Bone marrow (tissue), 2 donors: ENCODE measurements around the gene C5AR2.
"Not testable (repeated sequence)": the region's sequence is repeated elsewhere in the genome, so short reads cannot be mapped to it uniquely, and the experiment has no call there.

Source experiments
- DNase-seq, 2 donors: peaks; one replicate each; lab custom pipeline; 2025; lab: John Stamatoyannopoulos, UW

Gene C5AR2

DNA sequence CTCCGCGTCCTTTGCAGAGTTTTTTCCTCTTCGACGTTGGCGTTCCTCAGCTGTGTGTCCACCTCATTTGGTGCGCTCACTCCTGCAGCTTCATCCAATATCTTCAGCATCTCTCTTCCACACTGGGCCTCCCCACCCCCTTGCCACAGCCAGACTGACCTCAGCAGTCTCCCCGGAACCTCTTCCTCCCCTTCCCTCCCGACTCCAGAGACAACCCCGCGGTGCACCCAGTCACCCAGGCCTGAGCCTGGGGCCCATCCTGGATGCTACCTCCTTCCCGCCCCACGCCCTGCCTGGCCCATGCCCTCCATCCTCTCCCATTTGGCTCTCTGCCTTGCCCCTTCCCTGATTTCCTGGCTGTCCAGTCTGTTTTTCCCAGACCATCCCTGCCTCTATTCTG lies 8.1 kb upstream of the C5AR2 start:
- no peak for DNase-seq

DNA sequence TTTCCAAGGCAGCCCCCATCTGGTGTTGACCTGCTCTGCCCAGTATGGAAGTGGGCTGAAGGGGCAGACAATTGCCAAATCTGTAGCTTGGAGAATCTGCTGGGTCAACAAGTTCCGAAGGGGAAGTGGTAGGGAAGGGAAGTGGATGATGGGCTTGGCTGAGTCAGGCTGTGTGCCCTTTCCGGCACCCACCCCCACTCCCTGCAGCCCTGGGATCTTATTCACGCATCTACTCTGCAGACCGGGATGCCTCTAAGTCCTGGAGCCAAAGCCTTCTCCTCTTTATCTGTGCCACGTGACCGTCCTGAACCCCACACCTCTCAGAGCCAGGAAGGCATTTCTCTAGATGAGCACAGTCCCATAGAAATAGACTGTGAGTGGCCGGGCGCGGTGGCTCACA lies 7.5 kb upstream of the C5AR2 start:
- DNase-seq, result peak; percentile 37 to 44

DNA sequence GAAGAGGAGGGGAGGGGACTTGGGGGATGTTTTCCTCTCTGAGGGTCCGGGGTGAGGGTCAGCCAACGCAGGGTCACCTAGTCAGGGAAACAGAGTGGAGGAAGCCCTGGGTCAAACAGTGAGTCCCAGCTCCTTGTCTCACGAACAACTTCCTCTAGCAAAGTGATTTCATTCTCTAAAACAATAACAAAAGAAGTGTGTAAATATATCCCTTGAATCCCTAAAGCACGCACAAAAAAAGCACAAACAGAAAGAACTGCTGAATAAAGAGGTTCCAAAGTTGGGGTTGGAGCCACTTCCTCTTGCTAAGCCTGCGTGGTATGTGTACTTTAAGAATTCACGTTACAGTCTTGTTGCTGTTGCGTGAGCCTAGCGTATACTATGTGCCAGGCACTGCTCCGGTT lies 1.5 kb upstream of the C5AR2 start:
- DNase-seq, result no peak

DNA sequence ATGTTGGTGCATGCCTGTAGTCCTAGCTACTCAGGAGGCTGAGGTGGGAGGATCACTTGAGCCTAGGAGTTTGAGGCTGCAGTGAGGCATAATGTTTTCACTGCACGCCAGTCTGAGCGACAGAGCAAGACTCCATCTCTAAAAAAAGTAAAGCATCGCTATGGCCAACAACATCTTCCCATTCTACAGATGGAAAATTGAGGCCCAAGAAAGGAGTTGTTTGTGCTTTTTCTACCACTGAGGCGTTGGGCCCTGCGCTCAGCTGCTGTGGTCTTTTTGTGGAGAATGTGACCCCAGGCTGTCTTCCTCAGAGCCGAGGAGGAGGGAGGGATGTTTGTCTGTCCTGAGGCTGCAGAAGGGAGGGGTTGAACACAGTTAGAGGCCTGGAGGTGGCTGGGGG lies 485 bp upstream of the C5AR2 start:
- DNase-seq, result no peak

DNA sequence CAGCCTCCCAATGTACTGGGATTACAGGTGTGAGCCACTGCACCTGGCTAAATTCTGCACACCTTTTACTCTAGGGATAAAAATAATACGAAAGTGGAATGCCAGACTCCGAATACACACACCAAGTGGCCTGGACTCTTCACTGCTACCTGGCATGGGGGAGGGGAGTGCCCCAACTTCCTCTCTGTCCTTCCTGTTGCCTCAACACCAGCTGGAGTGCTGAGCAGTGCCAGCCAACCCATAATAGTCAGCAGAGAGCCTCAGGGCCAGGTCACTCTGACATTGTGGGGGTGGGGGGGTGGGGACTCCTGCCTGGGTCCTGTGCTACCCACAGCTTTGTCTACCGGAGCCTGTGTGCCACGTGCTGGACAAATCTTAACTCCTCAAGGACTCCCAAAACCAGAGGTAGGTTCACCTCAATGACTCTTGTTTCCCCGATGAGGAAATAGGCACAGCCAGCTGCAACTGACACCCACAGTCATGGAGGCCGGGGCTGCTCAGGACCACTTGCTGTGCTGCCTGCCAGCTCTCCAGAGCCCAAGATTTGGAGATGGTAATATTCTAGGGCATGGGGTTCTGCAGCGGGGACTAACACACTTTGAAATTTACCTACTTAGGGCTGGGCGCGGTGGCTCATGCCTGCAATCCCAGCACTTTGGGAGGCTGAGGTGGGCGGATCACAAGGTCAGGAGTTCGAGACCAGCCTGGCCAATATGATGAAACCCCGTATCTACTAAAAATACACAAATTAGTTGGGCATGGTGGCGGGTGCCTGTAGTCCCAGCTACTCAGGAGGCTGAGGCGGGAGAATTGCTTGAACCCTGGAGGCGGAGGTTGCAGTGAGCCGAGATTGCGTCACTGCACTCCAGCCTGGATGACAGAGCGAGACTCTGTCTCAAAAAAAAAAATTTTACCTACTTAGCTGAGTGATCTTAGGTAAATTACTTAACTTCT lies 5.1 kb downstream of the C5AR2 start:
- peak in 1 of 2 donors; percentile 25 for DNase-seq

DNA sequence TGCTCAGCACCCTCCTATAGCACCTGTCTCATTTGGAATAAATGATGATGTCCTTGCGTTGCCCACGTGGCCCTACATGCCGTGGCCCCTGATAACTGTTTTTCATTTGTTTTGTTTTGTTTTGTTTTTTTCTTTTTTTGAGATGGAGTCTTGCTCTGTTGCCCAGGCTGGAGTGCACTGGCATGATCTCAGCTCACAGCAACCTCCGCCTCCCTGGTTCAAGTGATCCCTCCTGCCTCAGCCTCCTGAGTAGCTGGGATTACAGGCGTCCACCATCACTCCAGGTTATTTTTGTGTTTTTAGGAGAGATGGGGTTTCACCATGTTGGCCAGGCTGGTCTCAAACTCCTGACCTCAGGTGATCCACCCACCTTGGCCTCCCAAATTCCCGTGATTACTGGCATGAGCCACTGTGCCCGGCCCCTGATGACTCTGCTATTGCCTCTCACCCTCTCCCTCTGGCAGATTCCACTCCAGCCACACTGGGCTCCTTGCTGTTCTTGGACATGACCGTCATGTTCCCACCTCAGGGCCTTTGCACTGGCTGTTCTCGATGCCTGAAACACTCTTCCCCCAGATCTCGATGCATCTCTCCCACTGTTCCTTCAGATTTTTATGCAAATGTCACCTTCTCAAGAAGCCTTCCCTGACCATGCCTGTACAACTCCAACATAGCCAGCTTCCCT lies 7.4 kb downstream of the C5AR2 start:
- no peak for DNase-seq

DNA sequence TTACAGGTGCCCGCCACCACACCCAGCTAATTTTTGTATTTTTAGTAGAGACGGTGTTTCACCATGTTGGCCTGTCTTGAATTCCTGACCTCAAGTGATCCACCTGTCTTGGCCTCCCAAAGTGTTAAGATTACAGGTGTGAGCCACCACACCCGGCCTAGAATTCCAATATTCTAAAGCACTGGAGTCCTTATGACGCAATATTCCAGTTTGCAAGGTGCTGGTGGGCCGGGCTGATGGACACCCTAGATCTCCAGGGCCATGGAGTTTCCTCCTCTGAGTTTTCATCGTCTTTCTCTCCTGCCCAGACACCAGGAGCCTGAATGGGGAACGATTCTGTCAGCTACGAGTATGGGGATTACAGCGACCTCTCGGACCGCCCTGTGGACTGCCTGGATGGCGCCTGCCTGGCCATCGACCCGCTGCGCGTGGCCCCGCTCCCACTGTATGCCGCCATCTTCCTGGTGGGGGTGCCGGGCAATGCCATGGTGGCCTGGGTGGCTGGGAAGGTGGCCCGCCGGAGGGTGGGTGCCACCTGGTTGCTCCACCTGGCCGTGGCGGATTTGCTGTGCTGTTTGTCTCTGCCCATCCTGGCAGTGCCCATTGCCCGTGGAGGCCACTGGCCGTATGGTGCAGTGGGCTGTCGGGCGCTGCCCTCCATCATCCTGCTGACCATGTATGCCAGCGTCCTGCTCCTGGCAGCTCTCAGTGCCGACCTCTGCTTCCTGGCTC lies 8.7 kb downstream of the C5AR2 start:
- no peak for DNase-seq

DNA sequence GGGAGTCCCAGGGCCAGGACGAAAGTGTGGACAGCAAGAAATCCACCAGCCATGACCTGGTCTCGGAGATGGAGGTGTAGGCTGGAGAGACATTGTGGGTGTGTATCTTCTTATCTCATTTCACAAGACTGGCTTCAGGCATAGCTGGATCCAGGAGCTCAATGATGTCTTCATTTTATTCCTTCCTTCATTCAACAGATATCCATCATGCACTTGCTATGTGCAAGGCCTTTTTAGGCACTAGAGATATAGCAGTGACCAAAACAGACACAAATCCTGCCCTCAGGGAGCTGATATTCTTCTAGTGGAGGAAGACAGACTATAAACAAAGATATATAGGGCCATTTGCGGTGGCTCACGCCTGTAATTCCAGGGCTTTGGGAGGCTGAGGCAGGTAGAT lies 9.8 kb downstream of the C5AR2 start:
- no peak for DNase-seq

DNA sequence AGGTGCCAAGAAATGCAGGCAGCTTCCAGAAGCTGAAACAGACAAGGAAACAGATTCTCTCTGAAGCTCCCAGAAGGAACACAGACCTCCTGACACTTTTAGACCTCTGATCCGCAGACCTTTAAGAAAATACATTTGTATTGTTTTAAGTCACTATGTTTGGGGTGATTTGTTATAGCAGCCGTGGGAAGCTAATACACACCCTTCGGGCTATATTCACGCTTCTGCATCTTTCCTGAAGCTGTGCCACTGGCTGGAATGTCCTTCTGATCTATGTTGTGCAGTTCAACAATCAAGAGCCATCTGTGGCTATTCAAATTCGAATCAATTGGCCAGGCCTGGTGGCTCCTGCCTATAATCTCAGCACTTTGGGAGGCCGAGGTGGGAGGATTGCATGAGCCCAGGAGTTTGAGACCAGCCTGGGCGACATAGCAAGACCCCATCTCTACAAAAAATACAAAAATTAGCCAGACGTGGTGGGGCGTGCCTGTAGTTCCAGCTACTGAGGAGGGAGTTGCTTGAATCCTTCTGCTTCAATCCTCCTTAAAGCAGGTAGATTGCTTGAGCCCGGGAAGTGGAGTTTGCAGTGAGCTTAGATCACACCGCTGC lies 11.3 kb downstream of the C5AR2 start:
- no peak for DNase-seq

DNA sequence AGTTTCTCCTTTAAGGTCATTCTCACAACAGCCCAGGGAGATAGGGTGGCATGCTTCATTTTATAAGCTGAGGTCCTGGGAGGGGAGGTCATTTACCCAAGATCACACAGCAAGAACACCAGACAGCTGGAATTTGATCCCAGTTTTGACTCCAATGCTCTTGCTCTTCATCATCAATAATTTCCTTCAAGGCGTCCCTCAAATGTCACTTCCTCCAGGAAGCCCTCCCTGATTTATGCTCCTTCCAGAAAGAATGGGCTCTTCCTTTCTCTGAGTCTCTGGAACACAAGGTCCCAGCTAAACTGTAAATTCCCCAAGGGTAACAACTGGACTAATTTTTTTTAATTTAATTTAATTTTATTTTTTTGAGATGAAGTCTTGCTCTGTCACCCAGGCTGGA lies 12.4 kb downstream of the C5AR2 start:
- no peak for DNase-seq

DNA sequence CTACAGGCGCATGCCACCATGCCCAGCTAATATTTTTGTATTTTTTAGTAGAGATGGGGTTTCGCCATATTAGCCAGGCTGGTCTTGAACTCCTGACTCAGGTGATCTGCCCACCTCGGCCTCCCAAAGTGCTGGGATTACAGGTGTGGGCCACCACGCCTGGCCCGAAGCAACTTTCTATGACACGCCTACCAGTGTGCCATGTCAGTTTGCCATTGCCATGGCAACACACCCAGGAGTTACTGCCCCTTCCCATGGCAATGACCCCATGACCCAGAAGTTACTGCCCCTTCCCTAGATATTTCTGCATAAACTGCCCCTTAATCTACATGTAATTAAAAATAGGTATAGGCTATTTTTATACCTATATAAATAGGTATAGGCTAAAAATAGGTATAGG lies 14.0 kb downstream of the C5AR2 start:
- DNase-seq, result not testable (repeated sequence)

DNA sequence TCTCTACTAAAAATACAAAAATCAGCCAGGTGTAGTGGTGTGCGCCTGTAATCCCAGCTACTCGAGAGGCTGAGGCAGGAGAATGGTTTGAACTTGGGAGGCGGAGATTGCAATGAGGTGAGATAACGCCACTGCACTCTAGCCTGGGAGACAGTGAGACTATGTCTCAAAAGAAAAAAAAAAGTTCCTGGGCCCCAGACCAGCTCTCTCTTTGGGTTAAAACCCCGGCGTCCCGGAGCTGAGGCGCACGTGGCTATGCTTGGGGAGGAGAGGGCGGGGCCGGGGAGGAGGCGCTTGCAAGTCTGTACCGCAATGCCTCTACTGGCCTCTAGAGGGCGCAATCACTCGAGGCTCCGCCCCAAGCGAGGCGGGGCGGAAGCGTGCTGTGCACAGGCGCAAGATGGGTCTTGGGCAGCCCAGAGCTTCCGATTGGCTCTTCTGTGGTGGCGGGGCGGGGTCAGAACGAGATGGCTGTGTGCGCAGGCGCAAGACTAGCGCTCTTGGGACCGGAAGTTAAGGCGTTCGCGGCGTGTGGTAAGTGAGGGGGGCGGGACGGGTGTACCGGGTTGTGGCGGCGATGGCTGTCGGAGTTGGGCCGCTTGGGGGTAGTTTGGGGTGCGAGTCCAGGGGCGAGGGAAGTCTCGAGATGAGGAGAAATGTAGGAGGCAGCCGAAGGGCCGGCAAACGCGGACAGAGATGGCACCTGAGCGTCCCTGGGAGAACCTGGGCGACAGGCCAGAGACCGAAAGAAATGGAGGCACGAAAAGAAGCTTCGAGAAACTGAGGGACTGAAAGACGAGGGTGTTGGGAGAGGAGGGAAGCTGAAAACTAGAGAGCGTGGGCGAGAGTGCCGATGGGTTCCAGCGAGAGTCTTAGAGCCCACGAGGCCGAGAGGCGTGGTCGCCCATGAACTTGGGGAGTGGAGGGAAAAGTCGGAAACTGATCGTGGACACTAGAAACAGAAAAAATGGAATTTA lies 17.1 kb downstream of the C5AR2 start, which contains the start of gene DHX34:
TSS of gene DHX34 (plus strand) at position 497 of the 977 bp plus-strand sequence. CDS start 3,716 bp downstream, outside the sequence.
- DNase-seq, result peak; percentile 94 to 100

DNA sequence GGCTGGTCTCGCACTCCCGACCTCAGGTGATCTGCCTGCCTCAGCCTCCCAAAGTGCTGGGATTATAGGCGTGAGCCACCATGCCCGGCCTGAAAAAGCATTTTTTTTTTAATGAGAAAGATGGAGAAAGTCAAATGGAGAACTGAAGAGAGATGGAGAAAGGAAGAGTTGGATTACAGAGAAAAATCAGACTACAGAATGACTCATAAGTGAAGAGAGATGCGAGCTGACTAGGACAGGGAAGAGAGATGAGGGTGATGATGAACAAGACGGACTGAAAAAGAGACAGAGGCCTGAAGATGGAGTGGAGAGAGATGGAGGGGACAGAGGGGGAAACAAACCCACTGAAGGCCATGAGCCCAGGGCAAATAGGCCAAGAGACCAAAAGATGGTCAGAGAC lies 18.7 kb downstream of the C5AR2 start:
- no peak for DNase-seq

DNA sequence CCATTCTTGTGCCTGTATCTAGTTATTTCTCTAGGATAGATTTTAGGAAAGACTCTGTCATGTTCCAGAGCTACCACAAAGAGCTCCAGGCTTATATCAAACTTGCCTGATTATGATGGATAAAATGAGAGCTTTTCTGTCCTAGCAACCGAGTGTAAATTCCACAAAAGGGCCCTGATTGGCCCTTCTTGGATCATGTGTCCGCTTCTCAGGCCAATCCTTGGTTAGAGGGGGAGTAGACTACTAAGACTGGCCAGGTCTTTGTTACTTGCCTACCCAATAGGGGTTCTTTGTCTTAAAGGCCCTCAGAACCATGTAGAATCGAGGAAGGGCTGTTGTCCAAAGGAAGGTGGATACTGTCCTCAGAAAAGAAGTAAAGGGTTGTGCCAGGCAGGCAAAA lies 19.6 kb downstream of the C5AR2 start:
- DNase-seq, result no peak

DNA sequence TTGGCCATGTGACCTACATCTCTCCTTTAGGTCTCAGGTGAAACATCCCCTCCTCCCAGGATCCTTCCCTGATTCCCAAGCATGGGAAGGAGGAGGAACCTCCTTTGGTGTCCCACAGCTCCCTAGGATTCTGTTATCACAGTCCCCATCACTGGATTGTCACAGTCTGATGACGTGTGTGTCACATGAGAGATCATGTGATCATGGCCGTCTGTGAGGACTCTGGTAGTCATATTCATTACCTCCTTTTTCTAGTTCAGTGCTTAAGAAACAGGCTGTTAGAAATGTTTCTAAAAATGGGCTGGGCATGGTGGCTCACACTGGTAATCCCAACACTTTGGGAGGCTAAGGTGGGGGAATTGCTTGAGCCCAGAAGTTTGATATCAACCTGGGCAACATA lies 20.1 kb downstream of the C5AR2 start:
- DNase-seq, result no peak

DNA sequence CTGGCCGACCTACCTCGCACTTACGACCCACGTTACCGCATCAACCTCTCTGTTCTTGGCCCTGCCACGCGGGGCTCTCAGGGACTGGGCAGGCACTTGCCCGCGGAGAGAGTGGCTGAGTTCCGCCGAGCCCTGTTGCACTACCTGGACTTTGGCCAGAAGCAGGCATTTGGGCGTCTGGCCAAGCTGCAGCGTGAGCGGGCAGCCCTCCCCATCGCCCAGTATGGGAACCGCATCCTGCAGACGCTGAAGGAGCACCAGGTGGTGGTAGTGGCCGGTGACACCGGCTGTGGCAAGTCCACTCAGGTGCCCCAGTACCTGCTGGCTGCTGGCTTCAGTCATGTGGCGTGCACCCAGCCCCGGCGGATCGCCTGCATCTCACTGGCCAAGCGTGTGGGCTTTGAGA lies 21.3 kb downstream of the C5AR2 start:
- no peak for DNase-seq

DNA sequence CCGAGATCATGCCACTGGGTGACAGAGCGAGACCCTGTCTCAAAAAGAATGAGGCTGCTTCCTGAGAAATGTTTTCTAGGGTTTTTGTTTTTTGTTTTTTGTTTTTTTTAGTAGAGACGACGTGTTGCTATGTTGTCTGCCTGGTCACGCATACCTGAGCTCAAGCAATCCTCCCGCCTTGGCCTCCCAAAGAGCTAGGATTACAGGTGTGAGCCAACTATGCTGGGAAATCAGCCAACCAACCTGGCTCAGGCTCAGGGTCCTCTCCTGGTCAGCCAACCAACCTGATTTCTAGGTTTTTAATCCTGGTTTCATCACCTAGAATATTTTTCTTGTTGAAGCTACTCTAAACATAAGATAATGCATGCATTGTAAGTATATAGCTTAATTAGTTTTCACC lies 24.9 kb downstream of the C5AR2 start:
- DNase-seq, result no peak

DNA sequence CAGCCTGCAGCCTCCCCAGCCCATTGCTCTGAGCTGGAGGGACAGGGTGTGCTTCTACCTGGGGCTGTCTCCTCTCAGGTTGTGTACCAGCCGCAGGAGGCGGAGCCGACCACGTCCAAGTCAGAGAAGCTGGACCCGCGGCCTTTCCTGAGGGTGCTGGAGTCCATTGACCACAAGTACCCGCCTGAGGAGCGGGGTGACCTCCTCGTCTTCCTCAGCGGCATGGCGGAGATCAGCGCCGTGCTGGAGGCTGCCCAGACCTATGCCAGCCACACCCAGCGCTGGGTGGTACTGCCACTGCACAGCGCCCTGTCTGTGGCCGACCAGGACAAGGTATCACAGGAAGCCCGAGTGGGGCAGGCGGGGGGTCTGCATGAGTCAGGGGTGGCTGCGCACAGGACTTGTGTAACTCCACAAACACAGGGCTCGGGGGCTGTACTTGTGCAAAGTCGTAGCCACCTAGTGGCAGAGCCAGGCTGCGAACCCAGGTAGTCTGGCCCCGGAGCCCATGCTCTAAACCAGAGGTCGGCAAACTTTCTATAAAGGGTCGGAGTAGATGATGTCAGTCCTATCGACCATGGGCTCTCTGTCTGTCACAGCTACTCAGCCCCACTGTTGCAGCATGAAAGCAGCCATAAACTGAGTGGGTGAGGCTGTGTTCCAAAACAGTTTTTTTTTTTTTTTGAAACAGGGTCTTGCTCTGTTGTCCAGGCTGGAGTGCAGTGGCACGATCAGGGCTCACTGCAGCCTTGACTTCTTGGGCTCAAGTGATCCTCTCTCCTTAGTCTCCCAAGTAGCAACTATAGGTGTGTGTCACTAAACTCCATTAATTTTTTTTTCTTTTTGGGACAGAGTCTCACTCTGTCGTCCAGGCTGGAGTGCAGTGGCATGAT lies 26.1 kb downstream of the C5AR2 start:
- DNase-seq, result no peak

DNA sequence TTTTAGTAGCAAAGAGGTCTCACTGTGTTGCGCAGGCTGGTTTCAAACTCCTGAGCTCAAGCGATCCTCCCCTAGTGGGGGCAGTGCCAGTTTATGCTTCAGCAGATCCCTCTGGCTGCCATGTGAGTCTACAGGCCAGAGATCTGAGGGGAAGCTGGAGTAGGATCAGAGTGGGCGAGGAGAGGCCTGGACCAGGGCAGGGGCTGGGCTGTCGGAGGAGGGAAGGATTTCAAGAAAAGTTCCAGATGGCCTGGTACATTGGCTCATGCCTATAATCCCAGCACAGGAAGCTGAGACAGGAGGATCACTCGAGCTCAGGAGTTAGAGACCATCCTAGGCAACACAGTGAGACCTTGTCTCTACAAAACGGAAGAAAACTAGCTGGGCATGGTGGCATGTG lies 27.0 kb downstream of the C5AR2 start:
- no peak for DNase-seq

DNA sequence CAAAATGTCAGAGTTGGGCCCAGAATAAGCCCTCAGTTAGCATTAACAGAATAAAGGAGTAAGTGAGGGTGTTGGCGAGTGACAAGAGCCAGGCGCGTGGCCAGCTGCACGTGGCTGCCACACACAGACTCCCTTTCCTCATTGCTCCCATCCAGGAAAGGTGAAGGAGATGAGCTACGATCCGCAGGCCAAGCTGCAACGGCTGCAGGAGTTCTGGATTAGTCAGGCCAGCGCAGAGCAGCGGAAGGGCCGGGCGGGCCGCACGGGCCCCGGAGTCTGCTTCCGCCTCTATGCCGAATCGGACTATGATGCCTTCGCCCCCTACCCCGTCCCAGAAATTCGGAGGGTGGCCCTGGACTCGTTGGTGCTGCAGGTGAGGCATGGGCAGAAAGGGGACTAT lies 30.3 kb downstream of the C5AR2 start:
- no peak for DNase-seq
